Sigmoid colon (tissue), 7 donors: ENCODE results near the gene ARNT2. TPM values are rescaled to one million over a fixed set of nuclear protein-coding genes. Genes with fewer than 3 reads are reported as not detected.

Experiments used
- DNase-seq: peaks from one replicate; pipeline ENCODE4 v3.0.0-alpha.2; 2019
- H3K27ac ChIP-seq, 4 donors: fragments of 200-600 bp; sonication (generic); one replicate each; pipeline ENCODE4 v1.5.1; 2016 to 2019; ENCODE audit warnings: mild to moderate bottlenecking in 1 of 4
- H3K27me3 ChIP-seq, 3 donors: fragments of 200-600 bp; sonication (generic); one replicate each; pipeline ENCODE4 v1.5.1; 2019; ENCODE audit warnings: mild to moderate bottlenecking in 1 of 3
- H3K36me3 ChIP-seq, 4 donors: fragments of 200-600 bp; sonication (generic); one replicate each; pipeline ENCODE4 v1.5.1; 2016 to 2019
- H3K4me1 ChIP-seq, 4 donors: fragments of 200-600 bp; sonication (generic); one replicate each; pipeline ENCODE4 v1.5.1; 2017 to 2019
- H3K4me3 ChIP-seq, 4 donors: fragments of 200-600 bp; sonication (generic); one replicate each; pipeline ENCODE4 v1.5.1; 2017 to 2019; ENCODE audit warnings: mild to moderate bottlenecking in 2 of 4, moderate library complexity in 1 of 4
- H3K9me3 ChIP-seq, 4 donors: fragments of 200-600 bp in 3 of 4; sonication (generic) in 3 of 4; one replicate each; pipeline versions ENCODE4 v1.5.1 to v1.6.1; 2013 to 2019
- EP300 ChIP-seq, 4 donors: sonication (generic); formaldehyde crosslinking; IDR thresholded peaks; one replicate each; pipeline ENCODE4 v1.6.1; 2017; ENCODE audit warnings: antibody characterized with exemption in 4 of 4
- POLR2A ChIP-seq, 2 donors: fragments of 450-650 bp; IDR thresholded peaks; one replicate each; pipeline ENCODE4 v1.6.1; 2016; ENCODE audit warnings: antibody characterized with exemption in 2 of 2, mild to moderate bottlenecking in 2 of 2, moderate library complexity in 2 of 2
- POLR2AphosphoS5 ChIP-seq, 4 donors: sonication (generic); formaldehyde crosslinking; IDR thresholded peaks; one replicate each; pipeline ENCODE4 v1.6.1; 2017; ENCODE audit warnings: antibody characterized with exemption in 4 of 4
- WGBS, 2 donors: extraction: QIAGEN DNeasy Blood & Tissue Kit; methylation state at CpG; one replicate each; pipeline ENCODE4 v1.1.7; 2013; 5-methylcytosine and 5-hydroxymethylcytosine counted together
- intact Hi-C: fragments of 100-400 bp; cut with DNase I; formaldehyde crosslinking; loops from one replicate; pipeline ENCODE4 v1.15.1; 2023
- polyA plus RNA-seq, 3 donors: library from polyadenylated mRNA; stranded (reverse); fragments of 200-250 nt; gene quantifications; one replicate each; pipeline ENCODE4 v1.2.3, GENCODE V29; 2013
- total RNA-seq, 4 donors: library from RNA; depleted of rRNA; stranded (reverse); fragments of >200 nt; gene quantifications; one replicate each; pipeline ENCODE4 v1.1.0, GENCODE V29; 2016
- TF ChIP-seq, protein P1 (sequence below), 4 experiments: fragments of 450-650 bp in 3 of 4; fragments of 200-600 bp in 1 of 4; IDR thresholded peaks; one replicate each; pipeline ENCODE4 v1.5.1; 2016 to 2019; ENCODE audit warnings: antibody characterized with exemption in 4 of 4, mild to moderate bottlenecking in 3 of 4, moderate library complexity in 2 of 4
- donor health status: healthy with polysubstance abuse.
- donor health status: Bipolar disorder and iron deficiency.
- donor health status: healthy.

ARNT2 gene
- total and polyA plus RNA-seq, 7 donors = 1.2 to 16.1 (median 4.3) TPM

DNA sequence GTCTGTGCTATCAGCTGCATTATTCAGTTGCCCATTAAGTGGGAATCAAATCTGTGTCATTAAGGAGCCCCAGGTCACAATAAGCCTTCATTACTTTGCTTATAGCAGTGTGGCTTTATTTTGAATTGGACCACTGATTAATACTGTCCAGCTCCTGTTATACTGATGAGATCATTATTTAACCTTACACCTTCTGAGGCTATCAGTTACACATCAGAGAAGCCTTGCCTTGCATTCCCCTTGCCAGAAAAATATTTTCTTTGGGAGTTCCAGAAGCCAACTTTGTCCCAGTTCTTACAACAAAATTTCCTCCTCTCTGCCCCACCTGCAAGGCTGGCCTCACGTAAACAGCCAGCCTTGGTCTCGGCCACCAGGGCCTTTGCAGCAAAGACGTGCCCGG is 29.7 kb upstream of the ARNT2 start:
- H3K36me3 ChIP-seq = no peaks in the 10 kb centered on the region
- H3K27ac ChIP-seq = no peak overlapping the region
- TF ChIP-seq POLR2AphosphoS5 (IDR thresholded peaks at IDR 0.05) (no peak), POLR2A (IDR thresholded peaks at IDR 0.05) (no peak), EP300 (IDR thresholded peaks at IDR 0.05) (no peak)
- TF ChIP-seq, protein P1, sequence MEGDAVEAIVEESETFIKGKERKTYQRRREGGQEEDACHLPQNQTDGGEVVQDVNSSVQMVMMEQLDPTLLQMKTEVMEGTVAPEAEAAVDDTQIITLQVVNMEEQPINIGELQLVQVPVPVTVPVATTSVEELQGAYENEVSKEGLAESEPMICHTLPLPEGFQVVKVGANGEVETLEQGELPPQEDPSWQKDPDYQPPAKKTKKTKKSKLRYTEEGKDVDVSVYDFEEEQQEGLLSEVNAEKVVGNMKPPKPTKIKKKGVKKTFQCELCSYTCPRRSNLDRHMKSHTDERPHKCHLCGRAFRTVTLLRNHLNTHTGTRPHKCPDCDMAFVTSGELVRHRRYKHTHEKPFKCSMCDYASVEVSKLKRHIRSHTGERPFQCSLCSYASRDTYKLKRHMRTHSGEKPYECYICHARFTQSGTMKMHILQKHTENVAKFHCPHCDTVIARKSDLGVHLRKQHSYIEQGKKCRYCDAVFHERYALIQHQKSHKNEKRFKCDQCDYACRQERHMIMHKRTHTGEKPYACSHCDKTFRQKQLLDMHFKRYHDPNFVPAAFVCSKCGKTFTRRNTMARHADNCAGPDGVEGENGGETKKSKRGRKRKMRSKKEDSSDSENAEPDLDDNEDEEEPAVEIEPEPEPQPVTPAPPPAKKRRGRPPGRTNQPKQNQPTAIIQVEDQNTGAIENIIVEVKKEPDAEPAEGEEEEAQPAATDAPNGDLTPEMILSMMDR (IDR thresholded peaks at IDR 0.05) = no peak
- H3K4me1 ChIP-seq = no peaks in the 10 kb centered on the region
- intact Hi-C loops = no loop called here
- no peak overlapping the region for H3K4me3 ChIP-seq
- DNase-seq = no peak
- H3K27me3 ChIP-seq = no peaks in the 10 kb centered on the region
- WGBS, 2 donors = 66 to 81% methylated on average over 4 of the region's 4 CpGs
- H3K9me3 ChIP-seq = peaks cover 0 to 2% (median 0%) of the 10 kb centered on the region in 4 donors

DNA sequence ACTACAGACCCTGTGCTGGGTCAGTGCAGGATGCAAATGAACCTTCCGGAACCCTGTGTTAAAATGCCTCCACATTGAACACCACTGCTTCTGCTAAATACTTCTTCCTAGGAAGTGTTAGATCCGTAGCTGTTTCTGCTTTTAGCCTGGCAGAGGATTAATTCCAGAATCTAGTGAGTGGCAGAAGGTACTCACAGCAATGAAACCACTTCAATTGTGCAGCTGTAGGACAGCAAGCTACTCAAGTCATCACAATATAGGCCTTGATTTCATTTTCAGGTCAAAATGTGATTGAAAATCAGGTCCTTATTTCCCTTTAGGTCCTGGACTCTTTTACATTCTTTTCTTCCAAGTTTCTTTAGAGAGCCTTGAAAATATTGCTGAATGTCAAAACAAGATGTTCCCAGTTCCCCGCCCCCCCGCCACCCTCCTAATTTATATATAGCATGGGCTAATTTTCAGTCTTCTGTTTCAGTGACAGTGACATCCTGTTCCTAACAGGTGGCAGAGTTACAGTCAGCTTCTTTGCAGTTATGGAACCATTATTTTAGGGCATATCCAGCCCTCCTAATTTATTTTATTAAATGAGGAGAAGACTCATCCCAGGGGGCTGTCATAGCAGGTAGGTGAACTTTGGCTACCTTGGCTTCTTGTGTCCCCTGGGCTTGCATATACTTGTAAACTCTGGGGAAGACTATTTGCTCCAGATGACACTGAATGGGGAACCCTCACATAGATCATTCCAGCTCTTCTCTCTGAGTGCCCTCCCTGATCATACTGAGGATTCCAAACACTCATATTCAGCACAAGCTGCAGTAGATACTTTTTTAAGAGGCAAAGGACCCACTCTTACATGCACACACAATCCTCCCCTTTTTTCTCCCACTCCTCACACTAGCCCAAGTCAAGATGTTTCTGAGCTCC is 28.0 kb upstream of the ARNT2 start:
- intact Hi-C loops = no loop called here

DNA sequence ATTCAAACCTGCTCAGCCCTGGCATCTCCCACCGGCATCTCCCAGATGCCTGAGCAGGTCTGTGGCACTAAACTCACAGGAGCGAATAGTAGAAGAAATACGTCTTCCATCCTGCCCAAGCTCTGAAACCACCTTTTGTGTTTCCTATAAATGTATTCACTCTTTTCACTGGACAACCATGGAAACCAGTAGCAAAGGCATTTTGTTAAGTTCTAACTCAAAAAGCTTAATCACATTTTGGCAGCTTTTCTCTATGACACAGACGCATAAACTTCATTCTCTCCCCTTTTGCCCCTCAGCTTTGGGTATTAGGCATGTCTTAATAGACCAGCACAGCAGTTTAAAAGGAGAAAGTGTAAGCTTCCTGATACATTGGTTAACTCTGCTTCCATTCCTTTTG is 24.5 kb upstream of the ARNT2 start:
- Histone ChIP-seq H3K4me3 (no peak overlapping the region), H3K27me3 (no peaks in the 10 kb centered on the region), H3K36me3 (no peaks in the 10 kb centered on the region), H3K27ac (no peak overlapping the region), H3K9me3 (no peaks in the 10 kb centered on the region), H3K4me1 (no peaks in the 10 kb centered on the region)
- no peak for DNase-seq
- intact Hi-C loops = no loop called here
- TF ChIP-seq POLR2AphosphoS5 (IDR thresholded peaks at IDR 0.05) = no peak
- TF ChIP-seq EP300 (IDR thresholded peaks at IDR 0.05) = no peak
- TF ChIP-seq, protein P1 (IDR thresholded peaks at IDR 0.05) = no peak
- no peak for TF ChIP-seq POLR2A (IDR thresholded peaks at IDR 0.05)
- WGBS, 2 donors = 93 to 94% methylated on average over 4 of the region's 4 CpGs

More for the DNA sequence above, 28.0 kb upstream of the ARNT2 start:
- H3K27ac ChIP-seq = no peak overlapping the region
- TF ChIP-seq POLR2AphosphoS5 (IDR thresholded peaks at IDR 0.05) (no peak), EP300 (IDR thresholded peaks at IDR 0.05) (no peak), POLR2A (IDR thresholded peaks at IDR 0.05) (no peak)
- TF ChIP-seq, protein P1 (IDR thresholded peaks at IDR 0.05) = no peak
- DNase-seq = no peak
- H3K9me3 ChIP-seq = no peaks in the 10 kb centered on the region
- no peaks in the 10 kb centered on the region for H3K36me3 ChIP-seq
- H3K27me3 ChIP-seq = no peaks in the 10 kb centered on the region
- no peaks in the 10 kb centered on the region for H3K4me1 ChIP-seq
- 82 to 85% methylated on average over 4 of the region's 4 CpGs for WGBS, 2 donors
- H3K4me3 ChIP-seq = no peak overlapping the region

DNA sequence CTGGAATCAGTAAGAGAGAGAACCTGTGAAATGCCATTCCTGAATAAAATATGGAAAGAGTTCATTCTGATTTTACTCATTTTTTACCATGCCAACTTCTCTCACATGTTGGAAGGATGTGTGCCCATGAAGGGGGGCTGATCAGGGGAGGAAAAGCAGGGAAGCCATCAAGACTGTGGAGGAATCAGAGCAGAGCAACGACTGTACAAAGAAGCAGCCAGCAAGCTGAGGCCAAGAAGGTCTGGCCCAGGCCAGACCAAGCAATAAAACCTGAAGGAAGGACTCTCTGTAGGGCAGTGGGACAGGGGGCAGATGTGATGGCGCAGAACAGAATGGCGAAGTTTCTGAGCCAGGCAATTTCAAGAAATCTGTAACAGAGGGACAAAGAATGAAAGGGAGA is 24.0 kb upstream of the ARNT2 start:
- Histone ChIP-seq H3K36me3 (no peaks in the 10 kb centered on the region), H3K4me3 (no peak overlapping the region), H3K9me3 (no peaks in the 10 kb centered on the region), H3K27ac (no peak overlapping the region), H3K4me1 (no peaks in the 10 kb centered on the region), H3K27me3 (no peaks in the 10 kb centered on the region)
- WGBS, 2 donors = 75 to 79% methylated on average over 3 of the region's 3 CpGs
- TF ChIP-seq EP300 (IDR thresholded peaks at IDR 0.05) = no peak
- TF ChIP-seq, protein P1 (IDR thresholded peaks at IDR 0.05) = no peak
- intact Hi-C loops = no loop called here
- no peak for DNase-seq
